Ishikawa (cell line): ENCODE measurements around the gene SMARCE1.

Experiments
- CEBPB ChIP-seq: IDR thresholded peaks from 2 replicates; pipeline ENCODE4 v1.6.1; 2012
- CREB1 ChIP-seq: IDR thresholded peaks from 2 replicates; pipeline ENCODE4 v1.6.1; 2012; ENCODE audit warnings: low read depth
- EGR1 ChIP-seq: IDR thresholded peaks from 2 replicates; pipeline ENCODE4 v1.6.1; 2012
- EP300 ChIP-seq: IDR thresholded peaks from 2 replicates; pipeline ENCODE4 v1.6.1; 2012; ENCODE audit warnings: borderline replicate concordance
- NFIC ChIP-seq: IDR thresholded peaks from 2 replicates; pipeline ENCODE4 v1.6.1; 2012
- RAD21 ChIP-seq: IDR thresholded peaks from 2 replicates; pipeline ENCODE4 v1.6.1; 2012; ENCODE audit warnings: low read depth
- TAF1 ChIP-seq: IDR thresholded peaks from 2 replicates; pipeline ENCODE4 v1.6.1; 2012; ENCODE audit warnings: low read depth, mild to moderate bottlenecking
- TCF12 ChIP-seq: IDR thresholded peaks from 2 replicates; pipeline ENCODE4 v1.6.1; 2012; ENCODE audit warnings: low read depth
- TEAD4 ChIP-seq: IDR thresholded peaks from 2 replicates; pipeline ENCODE4 v1.6.1; 2012
- YY1 ChIP-seq: IDR thresholded peaks from 2 replicates; pipeline ENCODE4 v1.6.1; 2012; ENCODE audit warnings: low read depth
- TF ChIP-seq, protein P1 (sequence below): IDR thresholded peaks from 2 replicates; pipeline ENCODE4 v1.6.1; 2012; ENCODE audit warnings: low read depth, mild to moderate bottlenecking
- TF ChIP-seq, protein P2 (sequence below): IDR thresholded peaks from 2 replicates; pipeline ENCODE4 v1.6.1; 2012
- TF ChIP-seq, protein P3 (sequence below): IDR thresholded peaks from 2 replicates; pipeline ENCODE4 v1.6.1; 2012

DNA sequence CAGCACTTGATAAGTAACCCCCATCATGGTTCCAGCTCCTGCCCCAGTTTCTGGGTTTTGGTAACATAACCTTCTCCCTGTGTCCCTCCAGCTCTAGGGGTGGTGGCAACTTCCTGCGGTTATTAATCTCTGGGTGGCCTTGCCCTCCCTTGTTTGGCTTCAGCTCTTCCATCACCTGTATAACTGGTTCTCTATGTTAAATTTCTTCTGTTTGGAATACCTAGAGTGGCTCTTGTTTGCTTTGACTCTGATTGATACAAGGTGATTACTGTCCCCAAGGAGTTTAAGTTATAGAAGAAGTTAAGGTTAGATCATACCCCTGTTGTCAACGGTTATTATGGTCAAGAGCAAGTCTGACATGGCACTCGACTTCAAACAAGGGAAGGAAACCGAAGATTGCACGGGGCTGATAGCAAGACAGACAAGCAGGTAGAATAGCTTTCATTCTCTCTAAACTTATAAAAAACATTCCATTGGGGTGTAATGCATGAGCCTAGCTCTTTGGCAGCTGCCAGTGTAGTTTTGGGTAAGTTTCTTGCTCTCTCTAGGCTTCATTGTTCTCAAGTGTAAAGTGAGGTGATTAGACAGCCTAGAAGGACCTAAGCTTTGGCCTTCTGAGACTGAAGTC is 71.4 kb downstream of the SMARCE1 start:
- TF ChIP-seq, protein P1, sequence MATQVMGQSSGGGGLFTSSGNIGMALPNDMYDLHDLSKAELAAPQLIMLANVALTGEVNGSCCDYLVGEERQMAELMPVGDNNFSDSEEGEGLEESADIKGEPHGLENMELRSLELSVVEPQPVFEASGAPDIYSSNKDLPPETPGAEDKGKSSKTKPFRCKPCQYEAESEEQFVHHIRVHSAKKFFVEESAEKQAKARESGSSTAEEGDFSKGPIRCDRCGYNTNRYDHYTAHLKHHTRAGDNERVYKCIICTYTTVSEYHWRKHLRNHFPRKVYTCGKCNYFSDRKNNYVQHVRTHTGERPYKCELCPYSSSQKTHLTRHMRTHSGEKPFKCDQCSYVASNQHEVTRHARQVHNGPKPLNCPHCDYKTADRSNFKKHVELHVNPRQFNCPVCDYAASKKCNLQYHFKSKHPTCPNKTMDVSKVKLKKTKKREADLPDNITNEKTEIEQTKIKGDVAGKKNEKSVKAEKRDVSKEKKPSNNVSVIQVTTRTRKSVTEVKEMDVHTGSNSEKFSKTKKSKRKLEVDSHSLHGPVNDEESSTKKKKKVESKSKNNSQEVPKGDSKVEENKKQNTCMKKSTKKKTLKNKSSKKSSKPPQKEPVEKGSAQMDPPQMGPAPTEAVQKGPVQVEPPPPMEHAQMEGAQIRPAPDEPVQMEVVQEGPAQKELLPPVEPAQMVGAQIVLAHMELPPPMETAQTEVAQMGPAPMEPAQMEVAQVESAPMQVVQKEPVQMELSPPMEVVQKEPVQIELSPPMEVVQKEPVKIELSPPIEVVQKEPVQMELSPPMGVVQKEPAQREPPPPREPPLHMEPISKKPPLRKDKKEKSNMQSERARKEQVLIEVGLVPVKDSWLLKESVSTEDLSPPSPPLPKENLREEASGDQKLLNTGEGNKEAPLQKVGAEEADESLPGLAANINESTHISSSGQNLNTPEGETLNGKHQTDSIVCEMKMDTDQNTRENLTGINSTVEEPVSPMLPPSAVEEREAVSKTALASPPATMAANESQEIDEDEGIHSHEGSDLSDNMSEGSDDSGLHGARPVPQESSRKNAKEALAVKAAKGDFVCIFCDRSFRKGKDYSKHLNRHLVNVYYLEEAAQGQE, result no peak
- no peak for TF ChIP-seq RAD21
- no peak for TF ChIP-seq TEAD4
- TF ChIP-seq EP300, result no peak
- no peak for TF ChIP-seq CEBPB
- no peak for TF ChIP-seq CREB1
- no peak for TF ChIP-seq YY1
- TF ChIP-seq TAF1, result no peak
- no peak for TF ChIP-seq TCF12
- no peak for TF ChIP-seq EGR1
- TF ChIP-seq, protein P2, sequence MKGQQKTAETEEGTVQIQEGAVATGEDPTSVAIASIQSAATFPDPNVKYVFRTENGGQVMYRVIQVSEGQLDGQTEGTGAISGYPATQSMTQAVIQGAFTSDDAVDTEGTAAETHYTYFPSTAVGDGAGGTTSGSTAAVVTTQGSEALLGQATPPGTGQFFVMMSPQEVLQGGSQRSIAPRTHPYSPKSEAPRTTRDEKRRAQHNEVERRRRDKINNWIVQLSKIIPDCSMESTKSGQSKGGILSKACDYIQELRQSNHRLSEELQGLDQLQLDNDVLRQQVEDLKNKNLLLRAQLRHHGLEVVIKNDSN, result no peak
- no peak for TF ChIP-seq NFIC
- TF ChIP-seq, protein P3, sequence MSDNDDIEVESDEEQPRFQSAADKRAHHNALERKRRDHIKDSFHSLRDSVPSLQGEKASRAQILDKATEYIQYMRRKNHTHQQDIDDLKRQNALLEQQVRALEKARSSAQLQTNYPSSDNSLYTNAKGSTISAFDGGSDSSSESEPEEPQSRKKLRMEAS, result no peak
